ENCODE results near the gene TAF1C.
"Not testable (repeated sequence)": the region's sequence is repeated elsewhere in the genome, so short reads cannot be mapped to it uniquely, and the experiment has no call there.

The TAF1C gene

GRCh38 chr16:84207251-84207650, 20.4 kb upstream of the TAF1C start:
- DNase-seq, result no peak

GRCh38 chr16:84205976-84206691, 19.3 kb upstream of the TAF1C start:
- no peak for DNase-seq

GRCh38 chr16:84205123-84205522, 18.3 kb upstream of the TAF1C start:
- DNase-seq, result not testable (repeated sequence)

- DNase-seq, result not testable (repeated sequence)
These were observed 17.7 kb upstream of the TAF1C start for GRCh38 chr16:84204551-84204950.

- DNase-seq, result no peak
These were observed 13.0 kb upstream of the TAF1C start for GRCh38 chr16:84199861-84200260.

GRCh38 chr16:84199097-84199496, 12.2 kb upstream of the TAF1C start:
- DNase-seq, result no peak

GRCh38 chr16:84198401-84198800, 11.5 kb upstream of the TAF1C start:
- DNase-seq, result no peak

- no peak for DNase-seq
These were observed 10.7 kb upstream of the TAF1C start for GRCh38 chr16:84197466-84198128.

GRCh38 chr16:84196727-84197394, 10.0 kb upstream of the TAF1C start:
- no peak for DNase-seq

GRCh38 chr16:84196101-84196500, 9.2 kb upstream of the TAF1C start:
- no peak for DNase-seq

GRCh38 chr16:84195201-84196093, 8.6 kb upstream of the TAF1C start:
- DNase-seq, result no peak

GRCh38 chr16:84194470-84195200, 7.8 kb upstream of the TAF1C start:
- peak; percentile 23 for DNase-seq

- DNase-seq, result no peak
These were observed 7.2 kb upstream of the TAF1C start for GRCh38 chr16:84194018-84194417.

GRCh38 chr16:84193480-84193879, 6.6 kb upstream of the TAF1C start:
- no peak for DNase-seq

GRCh38 chr16:84191466-84191865, 4.6 kb upstream of the TAF1C start:
- no peak for DNase-seq

GRCh38 chr16:84190731-84191388, 4.0 kb upstream of the TAF1C start, which contains the start of gene ADAD2:
Gene ADAD2, plus strand, starts transcription at chr16:84191157. Its CDS starts 74 bp downstream, at chr16:84191231.
- DNase-seq, result no peak

GRCh38 chr16:84184775-84185174, 2.1 kb downstream of the TAF1C start:
- no peak for DNase-seq

GRCh38 chr16:84183911-84184591, 2.8 kb downstream of the TAF1C start:
- DNase-seq, result no peak

GRCh38 chr16:84183572-84183875, 3.3 kb downstream of the TAF1C start:
- no peak for DNase-seq

- DNase-seq, result no peak
These were observed 3.9 kb downstream of the TAF1C start for GRCh38 chr16:84182680-84183571.
